Jurkat, Clone E6-1 (cell line): ENCODE results near the gene OSBPL6.
A peak's percentile ranks its signal among the peaks of the same experiment; 100 is the strongest.
"Not testable (repeated sequence)": the region's sequence is repeated elsewhere in the genome, so short reads cannot be mapped to it uniquely, and the experiment has no call there.

Experiments used
- DNase-seq: peaks from one replicate; pipeline ENCODE4 v3.0.0-alpha.2; 2011; ENCODE audit warnings: low read depth, low spot score
- H3K4me3 ChIP-seq: 2 replicates; pipeline ENCODE4 v1.5.1; 2011; ENCODE audit warnings: mild to moderate bottlenecking, low read length, control low read depth, moderate library complexity

Gene OSBPL6

GRCh38 chr2:178413472-178414265, 219.4 kb downstream of the OSBPL6 start:
- DNase-seq: peak; percentile 76
- peak overlapping the region; percentile 88 for H3K4me3 ChIP-seq

DNA sequence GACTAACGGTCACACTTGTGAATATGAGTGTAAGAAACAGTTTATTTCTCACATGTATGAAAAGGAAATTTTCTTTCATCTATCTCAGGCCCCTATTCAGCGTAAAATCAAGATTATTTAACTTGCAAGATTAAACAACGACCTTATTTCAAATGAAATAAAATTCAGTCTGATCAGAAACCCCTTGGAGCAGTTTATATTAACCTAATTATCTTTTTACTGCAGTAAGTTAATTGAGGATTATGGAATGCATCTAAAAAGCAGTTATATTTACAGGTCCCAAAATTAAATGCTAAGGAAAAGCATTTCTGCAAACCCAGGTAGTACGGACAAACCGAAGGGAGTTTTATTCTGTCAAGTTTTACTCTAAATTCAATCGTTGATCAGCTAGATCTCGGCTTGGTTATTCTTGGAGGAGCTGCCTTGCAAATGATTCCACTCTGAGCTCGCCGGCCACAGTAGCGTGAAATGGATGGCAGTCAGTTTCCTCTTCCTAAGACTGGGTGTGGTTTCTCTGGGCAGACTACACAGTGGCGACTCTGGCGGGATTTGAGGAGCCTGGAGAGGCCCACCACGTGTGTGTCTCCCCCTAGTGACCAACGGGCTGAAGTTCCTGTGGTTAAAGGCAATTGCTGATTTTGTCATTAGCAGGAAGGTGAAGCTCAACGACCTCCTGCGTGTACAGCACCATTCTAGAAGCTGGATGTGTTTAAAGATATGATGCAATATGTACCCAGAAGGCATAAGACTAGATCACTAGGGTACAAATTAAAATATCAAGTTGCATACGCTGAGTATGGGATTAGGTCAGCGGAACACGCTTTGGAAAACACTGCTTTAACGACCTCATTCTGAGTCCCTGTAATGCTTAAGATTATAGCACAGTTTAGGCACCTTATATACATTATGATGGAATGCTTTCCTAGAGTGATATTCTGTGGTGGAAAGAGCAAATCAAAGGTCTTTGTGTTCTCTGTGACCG, 220.2 kb downstream of the OSBPL6 start:
- peak; percentile 94 for DNase-seq
- peak overlapping the region; percentile 88 for H3K4me3 ChIP-seq

DNA sequence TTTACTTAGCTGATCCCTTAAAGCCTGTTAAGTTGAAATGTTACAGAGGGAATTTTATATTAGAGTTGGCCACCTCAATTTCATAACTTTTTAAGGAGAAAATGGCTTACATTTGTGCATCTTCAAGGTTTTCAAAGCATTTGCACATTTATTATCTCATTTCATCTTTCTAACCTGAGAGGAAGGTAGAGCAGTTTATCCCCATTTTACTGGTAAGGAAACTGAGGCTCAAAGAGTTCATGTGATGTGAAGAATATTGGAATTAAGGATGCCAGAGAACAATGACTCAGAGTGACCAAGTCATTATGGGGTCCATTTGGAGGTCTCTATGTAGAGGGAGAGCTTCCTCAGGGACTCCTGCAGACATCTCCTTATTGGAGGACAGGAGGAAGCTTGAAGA, 221.7 kb downstream of the OSBPL6 start:
- H3K4me3 ChIP-seq: no peak overlapping the region
- no peak for DNase-seq

GRCh38 chr2:178417916-178418315, 223.6 kb downstream of the OSBPL6 start:
- no peak overlapping the region for H3K4me3 ChIP-seq

GRCh38 chr2:178418426-178418825, 224.1 kb downstream of the OSBPL6 start:
- H3K4me3 ChIP-seq: no peak overlapping the region
- no peak for DNase-seq

More at GRCh38 chr2:178417916-178418315, 223.6 kb downstream of the OSBPL6 start:
- no peak for DNase-seq

DNA sequence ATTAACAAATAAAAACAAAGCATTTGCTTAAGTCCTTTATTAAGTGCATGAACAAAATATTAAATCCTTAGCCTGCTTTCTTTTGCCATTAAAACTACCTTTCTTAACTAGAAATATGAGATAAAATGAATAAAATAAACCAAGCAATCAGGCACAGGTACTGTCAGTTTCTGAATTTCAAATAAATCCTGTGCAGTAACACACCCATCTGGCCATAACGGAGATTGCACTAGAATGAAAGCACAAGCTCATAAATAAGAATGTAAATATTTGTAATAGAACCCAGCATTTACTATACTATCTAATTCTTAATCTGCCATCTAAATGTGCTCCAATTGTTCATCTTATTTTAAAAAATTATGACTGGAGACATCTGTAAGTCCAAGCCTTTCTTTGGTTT, 224.8 kb downstream of the OSBPL6 start:
- DNase-seq: no peak
- no peak overlapping the region for H3K4me3 ChIP-seq

DNA sequence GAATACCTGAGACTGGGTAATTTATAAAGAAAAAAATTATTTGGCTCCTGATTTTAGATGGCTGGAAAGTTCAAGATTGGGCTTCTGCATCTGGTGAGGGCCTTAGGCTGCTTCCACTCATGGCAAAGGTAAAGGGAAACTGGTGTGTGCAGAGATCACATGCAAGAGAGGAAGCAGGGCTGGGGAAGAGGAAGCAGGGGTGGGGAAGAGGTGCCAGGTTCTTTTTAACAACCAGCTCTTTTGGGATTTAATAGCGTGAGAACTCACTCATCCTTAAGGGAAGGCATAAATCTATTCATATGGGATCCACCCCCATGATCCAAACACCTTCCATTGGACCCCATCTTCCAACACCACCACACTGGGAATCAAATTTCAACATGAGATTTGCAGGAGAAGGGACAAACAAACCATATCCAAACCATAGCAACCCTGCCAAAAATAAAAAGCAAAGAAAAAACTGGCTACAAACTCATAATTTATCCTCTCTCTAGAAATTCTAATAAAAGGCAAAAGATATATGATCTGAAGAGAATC, 226.2 kb downstream of the OSBPL6 start:
- no peak for DNase-seq

GRCh38 chr2:178422097-178422496, 227.8 kb downstream of the OSBPL6 start:
- no peak overlapping the region for H3K4me3 ChIP-seq
- no peak for DNase-seq

More for the DNA sequence above, 226.2 kb downstream of the OSBPL6 start:
- no peak overlapping the region for H3K4me3 ChIP-seq

GRCh38 chr2:178423746-178424145, 229.4 kb downstream of the OSBPL6 start:
- not testable (repeated sequence) for H3K4me3 ChIP-seq, DNase-seq

DNA sequence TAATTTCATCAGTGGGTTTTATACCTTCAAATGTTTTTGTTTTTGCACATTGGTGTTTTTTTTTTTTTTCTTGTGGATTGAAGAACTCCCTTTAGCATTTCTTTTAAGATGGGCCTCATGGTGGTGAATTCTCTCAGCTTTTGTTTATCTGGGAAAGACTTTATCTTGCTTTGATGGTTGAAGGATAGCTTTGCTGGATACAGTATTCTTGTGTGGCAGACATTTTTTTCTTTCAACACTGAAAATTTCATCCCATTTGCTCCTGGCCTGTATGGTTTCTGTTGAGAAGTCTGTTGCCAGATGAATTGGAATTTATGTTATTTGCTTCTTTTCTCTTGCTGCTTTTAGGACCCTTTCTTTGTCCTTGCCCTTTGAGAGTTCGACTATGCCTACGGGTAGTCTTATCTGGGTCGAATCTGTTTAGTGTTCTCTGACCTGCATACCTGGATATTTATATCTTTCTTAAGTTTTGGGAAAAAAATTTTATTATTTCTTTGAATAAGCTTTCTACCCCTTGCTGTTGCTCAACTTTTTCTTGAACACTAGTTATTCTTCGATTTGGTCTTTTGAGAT, 231.0 kb downstream of the OSBPL6 start:
- no peak overlapping the region for H3K4me3 ChIP-seq
- DNase-seq: no peak

DNA sequence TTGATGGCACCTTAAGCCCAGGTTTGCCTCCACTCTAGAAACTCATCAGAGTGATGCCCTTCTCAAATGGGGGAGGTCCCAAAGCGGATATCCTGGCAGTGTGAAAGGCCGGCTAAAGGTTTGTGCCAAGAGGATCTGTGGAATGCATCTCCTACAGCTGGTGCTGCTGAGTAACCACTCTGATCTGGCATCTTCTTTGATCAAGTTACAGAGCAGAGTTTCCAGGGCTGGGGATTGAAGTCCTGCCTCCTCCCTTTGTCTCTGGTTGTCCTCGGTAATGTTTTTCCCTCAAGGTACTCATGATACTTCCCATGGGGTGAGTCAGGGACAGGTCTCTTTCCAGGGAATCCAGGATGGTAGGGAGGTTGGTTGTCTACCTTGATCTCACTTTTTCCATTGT, 232.1 kb downstream of the OSBPL6 start:
- H3K4me3 ChIP-seq: no peak overlapping the region
- no peak for DNase-seq

- H3K4me3 ChIP-seq: no peak overlapping the region
- DNase-seq: no peak
Measured at GRCh38 chr2:178427458-178427857, 233.1 kb downstream of the OSBPL6 start.

DNA sequence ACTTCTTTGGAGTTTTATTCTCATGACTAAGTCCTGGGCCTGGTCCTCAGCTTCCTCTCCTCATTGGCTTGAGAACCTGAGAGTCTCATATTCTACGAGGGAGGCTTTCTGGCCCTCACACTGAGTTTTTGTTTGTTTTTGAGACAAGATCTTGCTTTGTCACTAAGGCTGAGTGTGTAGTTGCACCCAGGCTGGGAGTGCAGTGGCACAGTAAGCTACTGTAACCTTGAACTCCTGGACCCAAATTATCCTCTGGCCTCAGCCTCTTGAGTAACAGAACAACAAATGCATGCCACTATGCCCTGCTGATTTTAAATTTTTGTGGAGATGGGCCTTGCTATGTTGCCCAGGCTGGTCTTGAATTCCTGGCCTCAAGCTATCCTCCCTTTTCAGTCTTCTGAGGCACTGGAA, 234.1 kb downstream of the OSBPL6 start:
- no peak overlapping the region for H3K4me3 ChIP-seq

GRCh38 chr2:178429336-178429735, 235.0 kb downstream of the OSBPL6 start:
- DNase-seq: no peak
- no peak overlapping the region for H3K4me3 ChIP-seq

More for the DNA sequence above, 234.1 kb downstream of the OSBPL6 start:
- DNase-seq: no peak

- no peak overlapping the region for H3K4me3 ChIP-seq
- no peak for DNase-seq
Measured at GRCh38 chr2:178436662-178437061, 242.3 kb downstream of the OSBPL6 start.

GRCh38 chr2:178441426-178441825, 247.1 kb downstream of the OSBPL6 start:
- DNase-seq: no peak
- no peak overlapping the region for H3K4me3 ChIP-seq

GRCh38 chr2:178448968-178449661, 254.8 kb downstream of the OSBPL6 start:
- DNase-seq: no peak
- no peak overlapping the region for H3K4me3 ChIP-seq

DNA sequence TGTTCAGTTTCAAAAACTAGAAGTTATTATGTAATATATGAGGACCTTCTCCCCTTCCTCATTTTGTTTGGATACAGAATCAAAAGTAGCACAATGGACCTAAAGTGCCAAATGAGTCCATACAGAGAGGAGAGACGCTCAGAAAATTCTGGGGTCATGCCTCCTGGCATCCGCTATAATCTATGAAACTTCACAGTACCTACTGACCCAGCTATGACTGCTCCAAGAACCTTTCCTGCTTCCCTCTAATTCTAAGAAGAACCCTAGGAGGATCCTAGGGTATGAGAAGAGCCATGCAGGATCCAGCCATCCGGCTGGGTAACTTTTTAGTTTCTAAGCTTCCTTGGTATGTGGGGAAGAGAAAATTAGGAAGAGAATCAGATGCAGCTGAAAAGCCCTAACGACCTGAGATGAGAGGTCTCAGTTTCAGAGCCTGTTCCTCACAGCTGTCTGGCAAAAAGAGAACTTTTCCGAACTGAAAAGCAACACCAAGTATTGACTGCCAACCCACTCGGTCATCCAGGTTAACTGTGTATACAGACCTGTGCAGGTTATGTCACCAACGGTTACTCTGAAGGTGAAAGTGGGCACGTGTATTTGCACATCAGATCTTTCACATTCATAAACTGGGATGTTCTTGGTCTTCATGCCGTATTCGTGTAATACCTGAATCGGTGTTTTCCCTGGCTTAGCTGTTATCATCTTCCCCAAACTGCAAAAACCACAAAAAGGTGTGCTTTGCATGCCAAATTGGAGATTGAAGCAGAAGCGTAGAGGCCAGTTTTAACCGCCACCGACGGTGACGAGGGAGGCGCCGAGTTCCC, 255.6 kb downstream of the OSBPL6 start:
- no peak for DNase-seq
- peak overlapping the region; percentile 92 for H3K4me3 ChIP-seq
